ENCODE measurements around the gene PI4KA. TPM values are rescaled to one million over a fixed set of nuclear protein-coding genes. Genes with fewer than 3 reads are reported as not detected.

PI4KA gene
- total RNA-seq, 2 experiments from 2014 or later = 46.9 to 95.7 TPM

- no peaks in the 10 kb centered on the region for H3K9me2 ChIP-seq (ENCODE audit: insufficient read depth, low read length)
- no peak overlapping the region for H3K4me2 ChIP-seq (ENCODE audit: low read length)
- DNase-seq (ENCODE audit: low spot score) = no peak
- CTCF ChIA-PET (ENCODE audit: unreplicated experiment) = no interaction called here
- no peaks in the 10 kb centered on the region for H3K79me2 ChIP-seq (ENCODE audit: insufficient read depth, low read depth, low read length)
- no peaks in the 10 kb centered on the region for H3K9me3 ChIP-seq (ENCODE audit: low read length)
- no peak overlapping the region for H2AFZ ChIP-seq (ENCODE audit: low read length)
- no peak overlapping the region for H3K27ac ChIP-seq (ENCODE audit: low read depth, low read length, poor library complexity, severe bottlenecking)
- H3K36me3 ChIP-seq (ENCODE audit: insufficient read depth, low read length) = peaks cover 34% of the 10 kb centered on the region; the same call in 1 of the 2 replicates
- H3K4me3 ChIP-seq (ENCODE audit: low read depth, low read length, poor library complexity, severe bottlenecking) = no peak overlapping the region
- POLR2A ChIA-PET = no interaction called here
- intact Hi-C loops (cut with micrococcal nuclease; ENCODE audit: unreplicated experiment) = no loop called here
- no peaks in the 10 kb centered on the region for H4K20me1 ChIP-seq (ENCODE audit: insufficient read depth, low read length)
- TF ChIP-seq EZH2phosphoT487 (IDR thresholded peaks at IDR 0.05; ENCODE audit: borderline replicate concordance, low read depth, low read length) (no peak), CTCF (conservative IDR thresholded peaks at IDR 0.05; ENCODE audit: low read length) (no peak)
- H3K4me1 ChIP-seq (ENCODE audit: insufficient read depth, low read length, poor library complexity, severe bottlenecking) = no peaks in the 10 kb centered on the region
- no TSS peak for BruUV-seq (replicated peaks)
These were observed 22.6 kb upstream of the PI4KA start for GRCh38 chr22:20881231-20881630.

- no peaks in the 10 kb centered on the region for H4K20me1 ChIP-seq (ENCODE audit: insufficient read depth, low read length)
- H3K79me2 ChIP-seq (ENCODE audit: insufficient read depth, low read depth, low read length) = no peaks in the 10 kb centered on the region
- DNase-seq (ENCODE audit: low spot score) = no peak
- no peaks in the 10 kb centered on the region for H3K9me3 ChIP-seq (ENCODE audit: low read length)
- intact Hi-C loops (cut with micrococcal nuclease; ENCODE audit: unreplicated experiment) = no loop called here
- no peak overlapping the region for H3K4me3 ChIP-seq (ENCODE audit: low read depth, low read length, poor library complexity, severe bottlenecking)
- CTCF ChIA-PET (ENCODE audit: unreplicated experiment) = no interaction called here
- TF ChIP-seq CTCF (conservative IDR thresholded peaks at IDR 0.05; ENCODE audit: low read length) (no peak), EZH2phosphoT487 (IDR thresholded peaks at IDR 0.05; ENCODE audit: borderline replicate concordance, low read depth, low read length) (no peak)
- no peak overlapping the region for H2AFZ ChIP-seq (ENCODE audit: low read length)
- no peak overlapping the region for H3K27ac ChIP-seq (ENCODE audit: low read depth, low read length, poor library complexity, severe bottlenecking)
- H3K4me2 ChIP-seq (ENCODE audit: low read length) = no peak overlapping the region
- H3K9me2 ChIP-seq (ENCODE audit: insufficient read depth, low read length) = no peaks in the 10 kb centered on the region
- no peaks in the 10 kb centered on the region for H3K4me1 ChIP-seq (ENCODE audit: insufficient read depth, low read length, poor library complexity, severe bottlenecking)
- POLR2A ChIA-PET = interaction anchor here (1.0 kb wide), 1 partner anchor 11 kb away, joined by 5 read pairs; no protein-coding TSS in a partner anchor
- H3K36me3 ChIP-seq (ENCODE audit: insufficient read depth, low read length) = peaks cover 27% of the 10 kb centered on the region
- no TSS peak for BruUV-seq (replicated peaks)
These were observed 19.1 kb upstream of the PI4KA start for GRCh38 chr22:20877715-20878114.

- Histone ChIP-seq H2AFZ (ENCODE audit: low read length) (no peak overlapping the region), H3K4me3 (ENCODE audit: low read depth, low read length, poor library complexity, severe bottlenecking) (no peak overlapping the region), H3K9me2 (ENCODE audit: insufficient read depth, low read length) (no peaks in the 10 kb centered on the region), H3K36me3 (ENCODE audit: insufficient read depth, low read length) (peaks cover 17% of the 10 kb centered on the region), H3K4me1 (ENCODE audit: insufficient read depth, low read length, poor library complexity, severe bottlenecking) (no peaks in the 10 kb centered on the region), H3K9me3 (ENCODE audit: low read length) (no peaks in the 10 kb centered on the region), H3K4me2 (ENCODE audit: low read length) (no peak overlapping the region), H4K20me1 (ENCODE audit: insufficient read depth, low read length) (no peaks in the 10 kb centered on the region), H3K79me2 (ENCODE audit: insufficient read depth, low read depth, low read length) (no peaks in the 10 kb centered on the region), H3K27ac (ENCODE audit: low read depth, low read length, poor library complexity, severe bottlenecking) (no peak overlapping the region)
- TF ChIP-seq EZH2phosphoT487 (IDR thresholded peaks at IDR 0.05; ENCODE audit: borderline replicate concordance, low read depth, low read length) = no peak
- TF ChIP-seq CTCF (conservative IDR thresholded peaks at IDR 0.05; ENCODE audit: low read length) = no peak
- no peak for DNase-seq (ENCODE audit: low spot score)
- CTCF ChIA-PET (ENCODE audit: unreplicated experiment) = no interaction called here
- intact Hi-C loops (cut with micrococcal nuclease; ENCODE audit: unreplicated experiment) = no loop called here
- POLR2A ChIA-PET = no interaction called here
- BruUV-seq (replicated peaks) = no TSS peak
These were observed 16.7 kb upstream of the PI4KA start for GRCh38 chr22:20875296-20875695.

All from OCI-LY7 (cell line).